K562 (cell line): ENCODE measurements around the gene NUAK2. TPM values are rescaled to one million over a fixed set of nuclear protein-coding genes. Genes with fewer than 3 reads are reported as not detected.

Source experiments
- ARID2 ChIP-seq: fragments of 450-650 bp; IDR thresholded peaks from 2 replicates; pipeline ENCODE4 v1.6.1; 2017; ENCODE audit warnings: antibody characterized with exemption, mild to moderate bottlenecking
- ATF1 ChIP-seq, 2 experiments: fragments of 450-650 bp in 1 of 2; IDR thresholded peaks; 2 replicates each; pipeline ENCODE4 v1.6.1; 2016; ENCODE audit warnings: missing compliant biosample characterization in 1 of 2, missing genetic modification characterization in 1 of 2
- DNMT1 ChIP-seq: fragments of 450-650 bp; IDR thresholded peaks from 2 replicates; pipeline ENCODE4 v1.6.1; 2016; ENCODE audit warnings: antibody characterized with exemption, mild to moderate bottlenecking
- GABPA ChIP-seq: fragments of 200-800 bp; sonication (Bioruptor generic); conservative IDR thresholded peaks from 2 replicates; pipeline ENCODE4 v1.6.1; 2016; ENCODE audit warnings: low read depth, missing genetic modification characterization, missing compliant biosample characterization
- GATAD2A ChIP-seq: fragments of 450-650 bp; IDR thresholded peaks from 2 replicates; pipeline ENCODE4 v1.6.1; 2017
- MED1 ChIP-seq: sonication (generic); formaldehyde crosslinking; IDR thresholded peaks from 2 replicates; pipeline ENCODE4 v1.8.1; 2023; ENCODE audit warnings: missing genetic modification reagents, borderline replicate concordance
- RCOR1 ChIP-seq, 2 experiments: IDR thresholded peaks; 2 replicates each; pipeline ENCODE4 v1.6.1; 2012; ENCODE audit warnings: low read depth in 2 of 2, low read length in 2 of 2, borderline replicate concordance in 1 of 2, improper control_type of control experiment in 1 of 2
- RFX7 ChIP-seq: fragments of 250-450 bp; sonication (Bioruptor Pico); IDR thresholded peaks from 2 replicates; pipeline ENCODE4 v1.5.1; 2021; ENCODE audit warnings: mild to moderate bottlenecking
- RUNX1 ChIP-seq: sonication (generic); IDR thresholded peaks from 2 replicates; pipeline ENCODE4 v1.6.1; 2016; ENCODE audit warnings: antibody characterized with exemption, low read depth
- SAFB ChIP-seq: fragments of 200-400 bp; formaldehyde crosslinking; IDR thresholded peaks from 2 replicates; pipeline ENCODE4 v1.6.1; 2017; ENCODE audit warnings: low read depth, low read length, borderline replicate concordance
- SMAD4 ChIP-seq: fragments of 250-450 bp; sonication (Bioruptor Pico); conservative IDR thresholded peaks from 2 replicates; pipeline ENCODE4 v1.8.0; 2021; ENCODE audit warnings: inconsistent platforms, mild to moderate bottlenecking, moderate library complexity
- SMARCA5 ChIP-seq: fragments of 450-650 bp; IDR thresholded peaks from 2 replicates; pipeline ENCODE4 v1.6.1; 2016
- TBL1XR1 ChIP-seq, 2 experiments: IDR thresholded peaks; 2 replicates each; pipeline ENCODE4 v1.6.1; 2012; ENCODE audit warnings: improper control_type of control experiment in 2 of 2, low read length in 2 of 2, mild to moderate bottlenecking in 1 of 2
- XRCC3 ChIP-seq: fragments of 450-650 bp; IDR thresholded peaks from 2 replicates; pipeline ENCODE4 v1.6.1; 2017; ENCODE audit warnings: mild to moderate bottlenecking, moderate library complexity
- ZNF561 ChIP-seq: fragments of 450-650 bp; formaldehyde crosslinking; conservative IDR thresholded peaks from 2 replicates; pipeline ENCODE4 v1.4.0; 2020; ENCODE audit warnings: mild to moderate bottlenecking, moderate library complexity
- ZNF766 ChIP-seq: fragments of 200-800 bp; sonication (Bioruptor generic); conservative IDR thresholded peaks from 2 replicates; pipeline ENCODE4 v1.6.1; 2016; ENCODE audit warnings: missing genetic modification characterization, missing compliant biosample characterization
- polyA plus RNA-seq, 8 experiments: library from polyadenylated mRNA; depleted of rRNA in 4 of 8; stranded (reverse) in 5 of 8; unstranded in 3 of 8; fragments of >200 nt; fragmentation: Nextera tagmentation in 2 of 8; fragmentation: Illumina TruSeq in 1 of 8; extraction: Ambion mirVana in 2 of 8; extraction: Trizol in 1 of 8; gene quantifications; 2 replicates each; pipeline versions ENCODE4 v1.2.1 to v1.2.3, GENCODE V29; 2011 to 2014; ENCODE audit warnings: inconsistent platforms in 1 of 8, missing spikeins in 1 of 8
- total RNA-seq, 7 experiments: library from RNA; depleted of rRNA in 6 of 7; stranded (reverse); fragments of >200 nt in 6 of 7; fragmentation: Illumina TruSeq in 2 of 7; extraction: Trizol in 2 of 7; gene quantifications; 2 replicates each; pipeline versions ENCODE4 v1.2.1 to v1.2.3, GENCODE V29; 2011 to 2021; ENCODE audit warnings: low replicate concordance in 1 of 7
- TF ChIP-seq, protein P1 (sequence below), 2 experiments: fragments of 450-650 bp; IDR thresholded peaks; 2 replicates each; pipeline ENCODE4 v1.6.1; 2018; ENCODE audit warnings: mild to moderate bottlenecking in 2 of 2, low read depth in 1 of 2; ENCODE audit not compliant: partially characterized antibody in 2 of 2
- TF ChIP-seq, protein P2 (sequence below), 2 experiments: IDR thresholded peaks in 1 of 2; conservative IDR thresholded peaks in 1 of 2; 2 replicates each; pipeline ENCODE4 v1.6.1; 2016; ENCODE audit warnings: low read depth in 2 of 2, mild to moderate bottlenecking in 1 of 2, missing compliant biosample characterization in 1 of 2, missing genetic modification characterization in 1 of 2, moderate library complexity in 1 of 2

The NUAK2 gene
- total and polyA plus RNA-seq, 9 of the 15 experiments (the other 6 are each of a cell fraction or from before 2014, with no cell fraction given): 0.04 to 0.44 (median 0.14) TPM

DNA sequence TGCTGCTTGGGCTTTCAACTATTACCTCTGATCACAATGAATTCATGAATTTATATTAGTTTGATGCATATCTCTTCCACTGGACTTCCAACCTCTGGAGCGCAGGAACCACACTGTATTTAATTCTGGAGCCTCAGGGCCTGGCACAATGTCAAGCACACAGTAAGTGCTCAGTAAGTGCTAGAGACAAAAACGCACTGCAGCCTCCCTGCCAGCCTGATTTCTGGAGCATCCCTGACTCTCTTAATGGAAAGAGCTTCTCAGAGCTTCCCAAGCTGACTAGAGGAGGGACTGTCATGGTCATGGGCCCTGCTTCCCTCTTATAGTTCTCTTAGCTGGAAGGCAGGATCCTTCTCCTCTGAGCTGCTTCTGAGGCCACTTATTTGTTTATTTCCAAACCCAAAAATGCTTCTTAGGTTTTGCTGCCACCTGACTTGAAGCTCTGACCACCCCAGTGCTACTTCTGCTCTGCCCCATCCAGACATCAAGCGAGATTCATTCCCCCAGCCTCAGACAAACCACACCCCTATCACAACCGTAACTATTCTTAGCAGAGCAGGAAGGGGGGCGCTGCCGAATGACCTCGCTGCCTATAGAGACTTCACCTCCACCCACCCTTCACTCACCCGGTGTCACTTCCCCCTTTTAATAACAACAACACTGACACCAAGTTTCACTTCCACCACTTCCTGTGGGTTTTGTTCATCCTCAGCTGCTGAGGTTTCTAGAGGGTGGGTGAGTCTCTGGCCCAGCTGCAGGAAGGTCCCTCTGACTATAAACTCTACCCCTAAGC lies 33.6 kb downstream of the NUAK2 start (continued):
- TF ChIP-seq DNMT1: no peak
- TF ChIP-seq XRCC3: no peak
- TF ChIP-seq RCOR1 (IDR thresholded peaks at IDR 0.05; ENCODE audit: borderline replicate concordance in 1 of 2, low read depth in 2 of 2, low read length in 2 of 2): peak in 1 of 2 experiments; percentile 34; a peak in 1 of 4 replicates
- TF ChIP-seq SAFB: no peak
- TF ChIP-seq ARID2: no peak
- no peak for TF ChIP-seq MED1 (CRISPR knock-in tag)
- TF ChIP-seq, protein P1, sequence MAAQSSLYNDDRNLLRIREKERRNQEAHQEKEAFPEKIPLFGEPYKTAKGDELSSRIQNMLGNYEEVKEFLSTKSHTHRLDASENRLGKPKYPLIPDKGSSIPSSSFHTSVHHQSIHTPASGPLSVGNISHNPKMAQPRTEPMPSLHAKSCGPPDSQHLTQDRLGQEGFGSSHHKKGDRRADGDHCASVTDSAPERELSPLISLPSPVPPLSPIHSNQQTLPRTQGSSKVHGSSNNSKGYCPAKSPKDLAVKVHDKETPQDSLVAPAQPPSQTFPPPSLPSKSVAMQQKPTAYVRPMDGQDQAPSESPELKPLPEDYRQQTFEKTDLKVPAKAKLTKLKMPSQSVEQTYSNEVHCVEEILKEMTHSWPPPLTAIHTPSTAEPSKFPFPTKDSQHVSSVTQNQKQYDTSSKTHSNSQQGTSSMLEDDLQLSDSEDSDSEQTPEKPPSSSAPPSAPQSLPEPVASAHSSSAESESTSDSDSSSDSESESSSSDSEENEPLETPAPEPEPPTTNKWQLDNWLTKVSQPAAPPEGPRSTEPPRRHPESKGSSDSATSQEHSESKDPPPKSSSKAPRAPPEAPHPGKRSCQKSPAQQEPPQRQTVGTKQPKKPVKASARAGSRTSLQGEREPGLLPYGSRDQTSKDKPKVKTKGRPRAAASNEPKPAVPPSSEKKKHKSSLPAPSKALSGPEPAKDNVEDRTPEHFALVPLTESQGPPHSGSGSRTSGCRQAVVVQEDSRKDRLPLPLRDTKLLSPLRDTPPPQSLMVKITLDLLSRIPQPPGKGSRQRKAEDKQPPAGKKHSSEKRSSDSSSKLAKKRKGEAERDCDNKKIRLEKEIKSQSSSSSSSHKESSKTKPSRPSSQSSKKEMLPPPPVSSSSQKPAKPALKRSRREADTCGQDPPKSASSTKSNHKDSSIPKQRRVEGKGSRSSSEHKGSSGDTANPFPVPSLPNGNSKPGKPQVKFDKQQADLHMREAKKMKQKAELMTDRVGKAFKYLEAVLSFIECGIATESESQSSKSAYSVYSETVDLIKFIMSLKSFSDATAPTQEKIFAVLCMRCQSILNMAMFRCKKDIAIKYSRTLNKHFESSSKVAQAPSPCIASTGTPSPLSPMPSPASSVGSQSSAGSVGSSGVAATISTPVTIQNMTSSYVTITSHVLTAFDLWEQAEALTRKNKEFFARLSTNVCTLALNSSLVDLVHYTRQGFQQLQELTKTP (IDR thresholded peaks at IDR 0.05; ENCODE audit: low read depth in 1 of 2, partially characterized antibody in 2 of 2): no peak
- TF ChIP-seq GABPA (tag): peak; percentile 76
- TF ChIP-seq ATF1 (CRISPR knock-in tag; IDR thresholded peaks at IDR 0.05): no peak
- 0 out of 2 replicates have a peak, but pooled peaks have one; percentile 17 for TF ChIP-seq ATF1 (tag; IDR thresholded peaks at IDR 0.05)
- peak; percentile 72; the same call in 1 of the 2 replicates for TF ChIP-seq ZNF766
- TF ChIP-seq SMAD4 (CRISPR knock-in tag): peak; percentile 56; the same call in 1 of the 2 replicates
- no peak for TF ChIP-seq ZNF561
- TF ChIP-seq, protein P2, sequence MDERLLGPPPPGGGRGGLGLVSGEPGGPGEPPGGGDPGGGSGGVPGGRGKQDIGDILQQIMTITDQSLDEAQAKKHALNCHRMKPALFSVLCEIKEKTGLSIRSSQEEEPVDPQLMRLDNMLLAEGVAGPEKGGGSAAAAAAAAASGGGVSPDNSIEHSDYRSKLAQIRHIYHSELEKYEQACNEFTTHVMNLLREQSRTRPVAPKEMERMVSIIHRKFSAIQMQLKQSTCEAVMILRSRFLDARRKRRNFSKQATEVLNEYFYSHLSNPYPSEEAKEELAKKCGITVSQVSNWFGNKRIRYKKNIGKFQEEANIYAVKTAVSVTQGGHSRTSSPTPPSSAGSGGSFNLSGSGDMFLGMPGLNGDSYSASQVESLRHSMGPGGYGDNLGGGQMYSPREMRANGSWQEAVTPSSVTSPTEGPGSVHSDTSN (CRISPR knock-in tag; IDR thresholded peaks at IDR 0.05; ENCODE audit: low read depth): no peak
- TF ChIP-seq, protein P2 (tag; conservative IDR thresholded peaks at IDR 0.05; ENCODE audit: low read depth): 0 out of 2 replicates have a peak, but pooled peaks have one; percentile 36
- no peak for TF ChIP-seq RFX7 (CRISPR knock-in tag)
- TF ChIP-seq TBL1XR1 (IDR thresholded peaks at IDR 0.05; ENCODE audit: low read length in 2 of 2): no peak
- no peak for TF ChIP-seq GATAD2A
- TF ChIP-seq RUNX1: no peak
- TF ChIP-seq SMARCA5: no peak; the same call in 1 of the 2 replicates
